GM12873 (cell line): ENCODE measurements around the gene CHN2.

ENCODE experiments used
- TF ChIP-seq, protein P1 (sequence below): IDR thresholded peaks from 2 replicates; pipeline ENCODE4 v1.5.1; 2012; ENCODE audit warnings: low read depth, mild to moderate bottlenecking, moderate library complexity, low read length, control low read depth; ENCODE audit not compliant: insufficient read depth; ENCODE audit errors: missing control alignments

Gene CHN2

DNA sequence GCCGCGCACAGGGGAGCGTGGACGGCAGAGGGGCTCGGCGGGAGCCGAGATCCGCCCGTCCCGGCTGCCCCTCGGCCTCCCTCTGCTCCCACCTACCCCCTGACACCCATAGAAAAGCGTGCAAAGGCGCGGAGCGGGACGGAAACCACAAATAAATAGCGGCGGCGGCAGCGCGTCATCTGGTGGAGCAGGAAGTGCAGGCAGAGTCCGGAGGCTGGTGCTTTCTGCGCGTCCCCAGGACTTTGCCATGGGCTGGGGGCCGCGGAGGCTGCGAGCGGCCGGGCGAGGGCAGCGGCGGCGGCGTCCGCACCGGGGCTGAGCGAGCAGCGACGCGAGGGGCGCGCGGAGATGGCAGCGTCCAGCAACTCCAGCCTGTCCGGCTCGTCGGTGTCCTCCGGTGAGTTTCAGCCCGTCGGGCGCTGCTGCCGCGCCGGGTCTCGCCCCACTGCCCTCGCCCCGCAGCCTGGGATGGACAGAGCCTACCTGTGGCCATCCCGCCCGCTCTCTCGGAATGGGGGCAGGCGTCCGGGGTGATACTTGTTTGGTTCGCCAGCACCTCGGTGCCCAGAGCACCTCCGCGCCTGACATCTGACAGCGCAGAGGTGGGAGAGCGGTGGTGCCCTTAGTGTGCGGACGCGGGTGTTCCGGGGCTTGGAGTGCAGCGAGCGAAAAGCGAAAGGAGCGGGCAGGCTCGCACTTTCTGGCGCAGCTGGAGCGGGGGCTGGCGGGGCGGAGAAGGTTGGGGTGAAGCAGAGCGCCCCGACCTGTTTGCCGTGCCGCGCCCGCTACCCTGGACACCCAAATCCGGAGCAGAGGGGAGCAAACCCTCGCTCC is at the start of gene CHN2:
TSS of gene CHN2 (plus strand) at position 182 of the 834 bp plus-strand sequence.
- TF ChIP-seq, protein P1, sequence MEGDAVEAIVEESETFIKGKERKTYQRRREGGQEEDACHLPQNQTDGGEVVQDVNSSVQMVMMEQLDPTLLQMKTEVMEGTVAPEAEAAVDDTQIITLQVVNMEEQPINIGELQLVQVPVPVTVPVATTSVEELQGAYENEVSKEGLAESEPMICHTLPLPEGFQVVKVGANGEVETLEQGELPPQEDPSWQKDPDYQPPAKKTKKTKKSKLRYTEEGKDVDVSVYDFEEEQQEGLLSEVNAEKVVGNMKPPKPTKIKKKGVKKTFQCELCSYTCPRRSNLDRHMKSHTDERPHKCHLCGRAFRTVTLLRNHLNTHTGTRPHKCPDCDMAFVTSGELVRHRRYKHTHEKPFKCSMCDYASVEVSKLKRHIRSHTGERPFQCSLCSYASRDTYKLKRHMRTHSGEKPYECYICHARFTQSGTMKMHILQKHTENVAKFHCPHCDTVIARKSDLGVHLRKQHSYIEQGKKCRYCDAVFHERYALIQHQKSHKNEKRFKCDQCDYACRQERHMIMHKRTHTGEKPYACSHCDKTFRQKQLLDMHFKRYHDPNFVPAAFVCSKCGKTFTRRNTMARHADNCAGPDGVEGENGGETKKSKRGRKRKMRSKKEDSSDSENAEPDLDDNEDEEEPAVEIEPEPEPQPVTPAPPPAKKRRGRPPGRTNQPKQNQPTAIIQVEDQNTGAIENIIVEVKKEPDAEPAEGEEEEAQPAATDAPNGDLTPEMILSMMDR = no peak

DNA sequence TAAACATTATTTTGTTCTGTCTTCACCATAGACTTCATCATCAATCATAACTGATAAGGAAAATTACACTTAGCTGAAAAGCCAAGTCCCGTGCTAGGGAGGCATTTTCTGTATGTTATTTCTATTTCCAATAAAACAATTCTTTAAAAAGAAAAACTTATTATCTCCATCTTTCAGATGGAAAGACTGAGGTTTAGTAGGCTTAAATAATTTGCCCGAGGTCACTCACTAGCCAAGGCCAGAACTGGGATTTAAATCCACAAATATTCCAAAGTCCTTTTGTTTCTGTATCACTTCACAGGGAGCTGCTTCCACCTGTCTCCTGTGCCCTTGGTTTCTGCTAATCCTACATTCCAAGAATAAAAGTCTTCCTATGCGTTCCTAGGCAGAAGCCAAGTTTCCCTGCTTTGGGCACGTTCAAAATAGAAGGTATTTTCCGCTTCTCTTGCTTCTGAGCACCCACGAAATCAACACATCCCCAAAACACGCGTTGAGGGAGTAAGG is 49.0 kb upstream of the CHN2 start:
- TF ChIP-seq, protein P1 = no peak

DNA sequence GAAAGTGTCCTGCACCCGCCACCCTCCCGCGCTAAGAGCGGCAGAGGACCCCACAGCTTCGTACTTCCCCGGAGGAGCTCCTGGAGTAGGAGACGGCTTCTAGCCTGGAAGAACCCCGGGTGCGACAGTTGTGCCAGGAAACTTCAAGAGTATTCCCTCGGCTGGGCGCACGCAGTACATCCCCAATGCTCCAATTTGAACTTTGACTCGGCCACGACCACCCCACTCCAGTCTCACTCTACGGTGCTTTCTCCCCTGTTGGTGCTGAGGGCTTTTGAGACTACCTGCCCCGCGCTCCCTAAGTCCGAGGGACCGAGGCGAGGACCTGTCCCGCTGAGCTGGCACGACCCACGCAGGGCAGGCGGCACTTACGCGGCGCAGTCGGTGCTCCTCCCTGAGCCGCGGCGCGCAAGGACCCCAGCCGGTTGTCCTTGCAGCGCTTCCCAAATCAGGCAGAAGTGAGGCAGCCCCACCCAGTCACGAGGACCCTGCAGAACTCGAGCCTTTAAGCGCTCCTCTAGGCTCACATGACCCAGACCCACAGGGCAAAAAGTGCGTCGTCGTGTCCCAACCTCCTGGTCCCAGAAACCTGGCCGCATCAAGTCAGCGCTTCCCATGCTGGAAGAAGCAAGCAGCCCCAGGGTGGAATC is 48.4 kb upstream of the CHN2 start, which contains the start of gene CPVL:
TSS of gene CPVL (minus strand) at position 481 of the 650 bp plus-strand sequence. CDS start 25,476 bp downstream, outside the sequence.
- TF ChIP-seq, protein P1 = no peak

DNA sequence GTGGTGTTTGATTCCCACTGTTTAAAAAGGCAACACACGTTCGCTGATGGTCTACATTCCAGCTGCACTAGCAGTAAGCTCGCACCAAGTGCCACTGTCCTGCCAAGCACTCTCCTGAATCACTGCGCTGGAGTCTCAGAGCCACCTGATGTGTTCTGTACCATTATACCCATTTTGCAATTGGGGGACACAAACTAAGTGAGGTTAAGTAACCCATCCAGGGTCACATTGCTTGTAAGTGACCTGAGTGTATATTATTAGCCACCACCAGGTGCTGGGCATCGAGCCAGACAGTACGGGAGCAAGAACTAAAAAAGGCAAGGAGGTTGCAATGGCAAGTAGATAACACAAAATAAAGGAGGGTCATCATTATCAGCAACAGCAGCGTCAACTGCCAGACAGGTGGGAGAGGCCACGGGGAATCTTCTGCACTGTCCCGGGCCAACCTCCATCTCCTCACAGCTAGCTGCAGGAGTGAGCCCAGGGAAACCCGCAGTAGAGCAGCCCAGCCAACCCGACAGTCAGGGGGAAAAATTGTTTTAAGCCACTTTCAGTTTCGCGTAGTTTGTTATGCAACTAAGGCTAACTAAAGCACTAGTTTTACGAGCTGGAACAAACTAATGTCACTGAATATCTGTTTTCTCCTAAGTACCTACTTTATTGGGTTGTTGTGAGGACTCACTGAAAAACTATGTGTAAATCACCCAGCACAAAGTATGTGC is 47.5 kb upstream of the CHN2 start:
- TF ChIP-seq, protein P1 = no peak

DNA sequence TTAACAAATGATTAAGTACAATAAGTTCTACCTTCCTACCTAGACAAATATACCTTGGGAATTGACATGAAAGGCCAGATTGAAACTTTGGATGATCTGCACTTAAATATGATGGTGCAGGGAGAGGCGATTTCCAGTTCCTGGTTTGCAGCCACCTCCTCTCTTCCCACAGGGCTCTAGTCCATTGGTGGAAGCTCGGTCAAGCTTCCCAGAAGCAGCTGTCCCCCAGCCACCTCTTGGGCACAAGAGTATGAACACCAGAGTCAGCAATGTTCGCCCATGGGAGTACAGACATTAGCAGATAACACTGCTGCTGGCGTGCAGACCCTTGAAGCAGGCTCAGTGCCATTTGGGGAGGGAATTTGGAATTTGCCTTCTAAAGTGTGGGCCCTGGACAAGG is 46.8 kb upstream of the CHN2 start:
- TF ChIP-seq, protein P1 = no peak

DNA sequence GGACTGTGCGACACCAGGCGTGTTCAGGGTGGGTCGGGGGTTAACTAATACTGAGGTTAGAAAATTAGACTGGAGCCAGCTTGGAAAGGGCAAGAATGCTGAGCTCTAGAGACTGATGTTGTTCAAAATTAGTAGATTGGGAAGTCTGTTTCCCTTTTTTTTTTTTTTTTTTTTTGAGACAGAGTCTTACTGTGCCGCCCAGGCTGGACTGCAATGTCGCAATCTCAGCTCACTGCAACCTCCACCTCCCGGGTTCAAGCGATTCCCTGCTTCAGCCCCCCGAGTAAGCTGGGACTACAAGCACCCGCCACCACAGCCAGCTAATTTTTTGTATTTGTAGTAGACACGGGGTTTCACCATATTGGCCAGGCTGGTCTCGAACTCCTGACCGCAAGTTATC is 45.5 kb upstream of the CHN2 start:
- TF ChIP-seq, protein P1 = no peak

DNA sequence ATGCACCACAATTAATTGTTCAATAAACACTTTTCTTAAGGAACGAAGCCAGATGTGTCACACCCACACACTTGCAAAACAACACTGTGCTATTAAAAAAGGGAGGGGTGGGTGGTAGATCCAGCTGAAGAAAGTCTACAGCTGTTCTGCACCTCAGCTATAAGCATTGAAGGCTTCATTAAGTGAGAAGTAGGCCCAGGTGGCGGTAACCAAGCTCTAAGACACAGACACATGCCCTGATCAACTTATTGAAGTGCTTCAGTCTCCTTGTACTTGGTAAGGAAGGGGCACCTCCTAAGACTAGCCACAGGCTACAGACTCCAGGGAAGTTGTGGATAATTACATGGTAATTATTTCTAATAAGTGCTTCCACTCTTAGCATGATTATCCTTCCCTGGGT is 43.7 kb upstream of the CHN2 start:
- TF ChIP-seq, protein P1 = no peak
